GM19455 (cell line): ENCODE data around the gene BMP7.

Source experiments
- ATAC-seq: cut with Tn5 transposase; IDR thresholded peaks from one replicate; pipeline ENCODE4 v1.9.1; 2021; ENCODE audit not compliant: unreplicated experiment

The BMP7 gene

DNA sequence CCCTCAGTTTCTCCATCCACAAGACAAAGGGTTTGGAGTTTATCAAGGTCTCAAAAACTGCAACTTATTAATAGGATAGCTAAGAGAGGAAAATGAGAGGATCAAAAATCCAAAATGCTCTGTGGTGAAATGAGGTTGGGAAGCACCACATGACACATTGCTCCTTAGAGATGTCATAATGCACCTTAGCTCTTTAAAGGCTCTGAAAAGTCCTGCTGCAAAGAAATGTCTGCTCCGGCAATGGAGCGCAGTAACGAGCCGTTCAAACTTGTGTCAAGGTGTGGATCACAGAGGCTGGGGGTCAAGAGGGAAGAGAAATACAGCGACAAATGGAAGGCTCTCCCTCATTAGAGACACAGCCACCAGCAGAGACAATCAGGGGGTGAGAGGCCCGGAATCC lies 53.1 kb downstream of the BMP7 start:
- ATAC-seq: no peak

DNA sequence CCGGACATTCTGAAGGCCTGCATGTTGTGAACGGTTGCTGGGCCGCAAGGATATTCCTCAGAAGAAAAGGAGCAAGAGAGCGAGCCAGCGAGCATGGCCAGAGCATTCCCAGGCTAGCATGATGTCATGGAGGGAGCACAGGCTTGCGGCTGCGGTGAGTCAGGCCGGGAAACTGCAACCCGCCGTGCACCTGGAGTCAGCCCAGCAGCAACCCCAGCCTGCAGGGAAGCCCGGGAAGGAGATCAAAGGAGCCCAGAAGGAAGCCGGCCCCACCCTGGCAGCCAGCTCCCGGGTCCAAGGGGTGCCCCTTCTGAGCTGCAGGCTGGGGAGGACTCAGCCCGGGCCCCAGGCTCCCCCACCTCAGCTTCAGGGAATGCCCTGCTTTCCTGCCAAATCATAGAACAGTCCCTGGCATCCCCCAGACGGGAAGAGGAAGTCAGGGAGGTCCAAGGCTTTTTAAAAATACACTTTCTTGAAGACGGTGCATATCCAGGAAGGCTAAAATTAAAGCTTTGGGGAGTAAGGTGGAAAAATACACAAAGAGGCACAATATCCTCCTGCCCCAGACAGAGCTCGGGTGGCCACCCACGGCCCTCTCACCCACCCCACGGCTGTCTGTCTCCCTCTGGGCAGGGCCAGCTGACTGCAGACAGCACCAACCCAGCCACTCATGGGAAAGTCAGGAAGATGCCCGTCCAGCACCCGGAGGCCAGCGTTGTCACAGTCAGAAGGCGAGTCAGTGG lies 53.7 kb downstream of the BMP7 start:
- no peak for ATAC-seq

DNA sequence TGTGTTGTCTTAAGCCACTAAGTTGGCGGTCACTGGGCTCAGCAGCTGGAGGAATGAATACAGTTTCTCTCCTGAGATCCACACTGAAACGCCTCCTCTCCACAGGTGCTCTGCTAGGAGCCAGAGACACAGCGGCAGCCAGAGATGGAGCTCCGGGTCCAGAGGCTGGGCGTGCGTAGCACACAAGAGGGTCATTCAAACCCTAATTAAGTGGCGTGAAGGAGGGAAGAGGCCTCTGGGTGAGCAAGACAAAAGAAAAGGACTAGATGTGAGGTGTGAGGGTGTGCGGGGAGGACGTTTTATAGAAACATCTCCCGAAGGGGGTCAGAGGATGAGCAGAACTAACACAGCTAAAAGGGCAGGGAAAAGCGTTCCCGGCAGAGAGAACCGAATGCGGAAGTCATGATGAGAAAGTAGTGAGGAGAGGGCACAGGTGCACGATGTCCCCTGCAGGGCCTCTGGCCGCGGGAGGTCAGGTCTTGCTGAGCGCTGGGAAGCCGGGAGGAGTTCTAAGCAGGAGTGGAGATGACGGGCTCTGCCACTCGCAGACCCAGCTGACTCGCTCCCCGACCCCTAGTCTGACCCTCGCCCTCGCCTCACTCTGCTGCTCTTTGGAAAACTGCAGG lies 54.4 kb downstream of the BMP7 start:
- no peak for ATAC-seq

DNA sequence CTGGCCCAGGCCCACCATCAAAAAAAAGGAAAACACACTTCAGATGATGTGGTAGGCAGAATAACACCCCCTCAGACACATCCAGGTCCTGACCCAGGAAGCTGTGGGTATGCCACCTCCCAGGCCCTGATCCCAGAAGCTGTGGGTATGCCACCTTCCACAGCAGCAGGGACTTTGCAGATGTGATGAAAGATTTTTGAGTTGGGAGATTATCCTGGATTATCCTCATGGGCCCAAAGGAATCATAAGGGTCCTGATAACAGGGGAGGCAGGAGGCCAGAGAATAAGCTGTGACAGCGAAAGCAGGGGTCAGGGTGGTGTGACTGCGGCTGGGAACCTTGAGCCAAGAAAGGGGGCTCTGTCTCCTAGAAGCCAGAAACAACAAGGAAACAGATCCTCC lies 55.0 kb downstream of the BMP7 start:
- ATAC-seq: no peak

DNA sequence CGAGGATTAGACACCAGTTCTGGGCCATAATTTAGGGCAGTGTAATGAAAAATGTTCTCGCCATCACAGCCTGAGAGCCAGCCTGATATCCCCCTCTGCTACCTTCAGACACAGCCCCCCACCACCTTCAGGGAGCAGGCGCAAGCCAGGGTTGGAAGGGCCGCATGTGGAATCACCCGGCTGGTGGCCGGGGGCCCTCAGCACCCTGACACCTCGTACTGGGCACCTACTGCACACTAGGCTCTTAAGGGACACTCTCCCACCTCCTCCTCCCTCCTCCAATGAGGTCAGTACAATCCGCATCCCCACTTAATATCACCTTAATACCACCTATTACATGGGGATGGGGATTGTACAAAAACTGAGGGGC lies 55.5 kb downstream of the BMP7 start:
- ATAC-seq: no peak

DNA sequence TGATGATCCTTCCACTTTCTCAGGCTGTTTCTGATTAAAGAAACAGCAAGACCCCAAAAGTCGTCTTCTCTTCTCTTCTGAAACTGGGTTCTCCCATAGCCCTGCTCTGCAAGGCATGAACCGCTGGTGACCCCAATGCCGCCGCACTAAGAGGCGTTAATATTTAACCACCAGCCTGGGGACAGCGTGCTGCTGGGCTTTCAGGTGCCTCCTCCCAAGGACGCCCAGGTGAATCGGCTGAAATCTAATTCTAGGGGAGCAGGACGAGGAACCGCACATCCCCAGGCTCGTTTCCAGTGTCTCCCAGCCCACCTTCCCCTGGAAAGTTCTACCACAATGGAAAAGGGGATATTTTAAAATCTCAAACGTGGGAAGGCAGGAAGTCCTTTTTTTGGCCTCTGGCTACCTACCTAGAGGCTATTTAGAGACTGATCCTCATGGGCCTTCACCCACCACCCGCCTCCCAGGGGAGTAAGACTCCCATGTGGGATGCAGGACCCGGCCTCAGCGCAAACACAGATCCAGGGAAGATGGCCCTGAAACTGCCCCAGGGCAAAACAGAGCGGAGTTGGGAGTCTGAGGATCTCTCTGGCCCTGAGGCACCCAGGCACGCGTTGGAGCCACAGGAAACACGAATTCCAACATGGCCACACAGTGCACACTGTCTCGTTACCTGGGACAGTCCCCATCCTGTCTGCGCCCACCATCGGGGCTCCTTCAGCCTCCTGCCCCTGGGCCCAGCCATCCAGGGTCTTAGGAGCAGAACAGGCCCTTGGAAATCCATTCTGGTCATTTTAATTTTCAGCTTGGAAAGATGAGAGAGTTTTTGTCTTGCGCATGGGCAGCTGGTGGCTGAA lies 56.2 kb downstream of the BMP7 start:
- no peak for ATAC-seq

DNA sequence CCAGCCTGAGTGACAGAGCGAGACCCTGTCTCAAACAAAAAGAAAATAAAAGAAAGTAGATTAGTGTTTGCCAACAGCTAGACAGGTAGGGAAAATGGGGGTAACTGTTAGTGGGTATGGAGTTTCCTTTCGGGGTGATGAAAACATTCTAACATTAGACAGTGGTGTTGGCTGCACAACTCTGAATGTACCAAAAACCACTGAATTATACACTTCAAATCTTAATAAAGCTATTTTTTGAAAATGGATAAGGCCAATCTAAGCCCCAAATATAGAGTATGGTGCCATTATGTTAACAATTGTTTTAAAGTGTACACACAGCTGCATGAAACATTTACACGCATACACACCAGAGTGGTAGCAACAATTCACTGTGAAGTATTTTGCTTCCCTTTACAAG lies 57.0 kb downstream of the BMP7 start:
- no peak for ATAC-seq

DNA sequence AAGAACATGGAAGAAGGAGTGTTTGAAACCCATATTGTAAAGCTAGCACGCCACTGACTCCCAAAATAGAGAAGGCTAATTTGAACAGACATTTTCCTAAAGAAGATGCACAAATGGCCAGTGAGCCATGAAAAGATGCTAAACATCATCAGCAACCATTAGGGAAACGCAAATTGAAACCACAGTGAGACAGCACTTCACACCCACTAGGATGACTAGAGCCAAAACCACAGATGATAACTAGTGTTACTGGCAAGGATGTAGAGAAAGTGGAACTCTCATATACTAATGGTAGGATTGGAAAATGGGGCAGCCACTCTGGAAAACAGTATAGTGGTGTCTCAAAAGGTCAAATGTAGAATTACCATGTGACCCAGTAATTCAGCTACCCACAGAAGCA lies 58.2 kb downstream of the BMP7 start:
- no peak for ATAC-seq

DNA sequence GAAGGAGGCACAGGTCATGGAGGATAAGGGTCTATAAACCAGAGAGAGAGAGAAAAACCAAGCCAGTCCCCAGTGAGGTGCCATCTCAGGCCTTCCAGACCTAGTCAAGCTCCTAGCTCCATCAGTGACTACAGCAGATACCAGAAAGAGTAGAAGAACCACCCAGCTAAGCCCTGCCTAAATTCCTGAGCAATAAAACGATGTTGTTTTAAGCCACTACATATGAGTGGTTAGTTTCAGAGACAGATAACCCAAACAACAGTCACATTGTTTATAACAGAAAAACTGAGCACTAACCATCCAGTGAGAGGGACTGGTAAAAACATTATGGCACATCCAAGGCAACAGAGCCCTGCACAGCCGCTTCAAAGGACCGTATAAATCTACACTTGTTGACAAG lies 59.2 kb downstream of the BMP7 start:
- no peak for ATAC-seq

DNA sequence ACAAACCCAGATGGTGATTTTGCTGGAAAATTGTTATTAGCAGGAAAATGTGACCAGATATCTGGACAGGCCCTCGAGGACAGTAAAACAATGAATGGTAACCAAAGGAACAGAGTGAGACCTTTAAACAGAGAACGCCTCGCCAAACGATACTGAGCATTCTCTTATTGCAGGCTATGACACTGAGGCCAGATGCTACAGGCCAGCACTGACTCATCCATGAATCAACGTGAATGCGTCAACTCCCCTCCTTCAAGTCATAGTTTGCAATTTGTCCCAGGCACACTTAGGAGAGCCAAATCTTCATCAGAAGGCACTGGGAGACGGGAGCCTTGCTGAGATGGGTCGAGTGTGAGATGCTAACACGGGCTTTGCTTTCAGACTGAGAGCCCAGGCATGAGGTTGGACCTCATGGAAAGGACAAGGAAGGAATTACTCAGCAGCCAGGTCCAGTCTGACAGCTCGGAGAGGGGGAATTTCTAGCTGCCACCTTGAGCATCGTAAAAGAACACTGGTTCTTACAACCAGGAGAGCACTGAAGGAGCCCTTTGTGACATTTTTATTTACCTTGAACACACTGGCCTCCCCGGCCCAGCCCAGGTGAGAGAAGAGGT lies 60.7 kb downstream of the BMP7 start:
- no peak for ATAC-seq

DNA sequence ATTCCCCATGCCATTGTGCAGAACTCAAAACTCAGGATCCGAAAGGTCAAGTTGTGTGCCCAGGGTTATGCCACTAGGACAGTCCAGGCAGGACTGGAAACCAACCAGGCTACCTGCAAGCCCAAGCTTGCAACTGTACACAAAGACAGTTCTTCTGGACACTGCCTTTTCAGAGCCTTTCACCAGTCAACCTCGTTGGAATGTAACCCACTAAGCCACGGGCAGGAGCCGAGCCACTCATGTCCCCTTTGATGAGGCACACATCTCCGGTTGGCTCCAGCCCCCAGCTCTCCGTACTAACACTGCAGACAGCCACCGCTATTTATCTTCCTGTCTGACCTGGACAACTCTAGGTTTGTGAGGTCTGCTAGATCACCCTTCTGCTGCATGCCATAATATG lies 62.5 kb downstream of the BMP7 start:
- no peak for ATAC-seq

DNA sequence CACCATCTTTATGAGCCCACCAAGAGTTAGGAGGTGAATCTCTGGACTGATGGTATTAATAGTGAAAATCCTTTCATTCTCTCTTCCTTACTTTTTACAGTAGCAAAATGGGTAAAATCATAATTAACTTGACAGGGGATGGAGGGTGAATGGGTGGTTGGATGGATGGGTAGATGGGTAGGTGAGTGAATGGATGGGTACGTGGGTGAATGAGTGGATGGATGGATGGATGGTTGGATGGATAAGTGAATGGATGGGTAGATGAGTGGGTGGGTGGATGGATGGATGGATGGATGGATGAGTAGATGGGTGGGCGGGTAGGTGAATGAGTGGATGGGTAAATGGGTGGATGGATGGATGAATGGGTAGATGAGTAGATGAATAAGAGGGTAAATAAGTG lies 63.2 kb downstream of the BMP7 start:
- ATAC-seq: no peak

DNA sequence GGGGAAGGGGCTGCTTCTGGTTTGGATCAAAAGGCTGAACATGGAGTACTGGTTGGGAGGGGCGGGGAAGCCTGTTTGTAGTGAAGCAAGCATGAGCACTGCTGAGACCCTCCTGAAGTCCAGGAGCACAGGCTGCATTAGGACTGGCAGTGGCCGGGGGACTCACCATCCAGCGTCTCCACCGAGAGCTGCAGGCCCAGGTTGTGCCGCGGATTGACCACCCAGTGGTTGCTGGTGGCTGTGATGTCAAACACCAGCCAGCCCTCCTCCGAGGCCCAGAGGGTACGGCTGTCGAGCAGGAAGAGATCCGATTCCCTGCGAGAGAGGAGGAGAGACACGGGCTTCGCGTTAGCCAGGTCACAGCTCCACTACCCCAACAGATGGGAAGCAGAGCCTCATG lies 64.1 kb downstream of the BMP7 start:
- no peak for ATAC-seq

DNA sequence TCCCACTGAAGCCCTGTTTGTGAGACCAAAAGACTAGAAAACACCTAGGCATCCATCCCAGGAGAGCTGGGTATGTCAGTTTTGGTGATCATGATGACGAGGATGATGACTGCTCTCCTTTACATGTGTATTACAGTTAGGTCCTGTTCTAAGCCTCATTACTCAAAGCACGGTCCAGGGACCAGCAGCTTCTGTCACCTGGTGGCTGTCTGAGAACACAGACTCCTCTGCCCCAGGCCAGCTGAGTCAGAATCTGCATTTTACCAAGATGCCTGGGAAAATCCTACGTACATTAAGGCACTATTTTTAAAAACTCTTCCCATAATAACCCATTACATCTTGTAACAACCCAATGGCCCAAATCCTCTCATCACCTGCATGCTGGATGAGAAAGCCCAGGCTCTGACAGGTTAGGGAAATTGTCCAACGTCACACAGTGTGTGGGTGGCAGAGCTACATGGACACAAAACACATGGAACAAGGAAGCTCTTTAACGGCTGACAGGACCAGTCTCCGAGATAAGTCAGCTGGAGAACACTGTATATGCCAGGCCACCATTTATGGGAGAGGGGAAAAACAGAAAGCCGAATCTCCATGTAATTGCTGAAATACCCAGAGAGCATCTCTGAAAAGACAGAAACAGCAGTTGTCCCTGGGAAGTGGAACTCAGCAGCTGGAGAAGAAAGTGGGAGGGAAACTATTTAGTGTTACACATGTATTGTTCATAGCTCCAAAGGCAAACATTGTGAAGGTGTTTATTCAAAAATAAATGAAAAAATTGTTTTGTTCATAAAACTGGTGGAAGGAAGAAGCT lies 65.4 kb downstream of the BMP7 start:
- ATAC-seq: no peak

DNA sequence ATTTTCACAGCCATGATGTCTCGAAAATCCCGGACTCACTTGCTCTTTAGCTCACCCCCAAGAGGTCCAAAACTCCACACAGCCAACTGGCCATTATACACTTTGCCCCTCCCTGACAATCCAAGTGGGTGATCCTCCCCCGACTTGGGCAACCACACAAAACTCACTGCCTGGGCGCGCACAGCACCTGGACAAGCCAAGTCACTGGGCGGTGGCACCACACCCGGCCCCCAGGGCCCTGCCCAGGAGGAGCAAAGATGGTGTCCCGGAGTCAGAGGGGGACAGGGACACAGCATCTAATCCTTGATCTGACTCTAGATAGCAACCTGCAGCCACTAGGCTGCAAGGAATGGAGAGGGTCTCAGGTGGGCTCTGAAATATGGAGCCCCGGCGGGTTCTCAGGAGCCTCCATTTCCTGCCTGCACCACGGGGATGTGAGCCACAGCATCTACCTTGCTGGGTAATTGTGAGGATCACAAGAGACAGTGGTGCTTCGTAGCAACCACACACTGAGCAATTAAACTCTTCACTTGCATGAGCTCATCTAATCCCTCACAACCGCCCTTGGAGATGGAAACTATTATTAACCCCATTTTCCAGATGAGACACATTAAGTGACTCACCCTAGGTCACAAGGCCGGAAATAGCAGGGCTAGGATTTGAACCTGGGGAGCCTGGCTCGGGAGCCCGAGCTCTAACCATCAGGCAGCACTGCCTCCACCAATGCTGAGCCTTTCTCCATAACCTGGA lies 66.6 kb downstream of the BMP7 start:
- no peak for ATAC-seq

DNA sequence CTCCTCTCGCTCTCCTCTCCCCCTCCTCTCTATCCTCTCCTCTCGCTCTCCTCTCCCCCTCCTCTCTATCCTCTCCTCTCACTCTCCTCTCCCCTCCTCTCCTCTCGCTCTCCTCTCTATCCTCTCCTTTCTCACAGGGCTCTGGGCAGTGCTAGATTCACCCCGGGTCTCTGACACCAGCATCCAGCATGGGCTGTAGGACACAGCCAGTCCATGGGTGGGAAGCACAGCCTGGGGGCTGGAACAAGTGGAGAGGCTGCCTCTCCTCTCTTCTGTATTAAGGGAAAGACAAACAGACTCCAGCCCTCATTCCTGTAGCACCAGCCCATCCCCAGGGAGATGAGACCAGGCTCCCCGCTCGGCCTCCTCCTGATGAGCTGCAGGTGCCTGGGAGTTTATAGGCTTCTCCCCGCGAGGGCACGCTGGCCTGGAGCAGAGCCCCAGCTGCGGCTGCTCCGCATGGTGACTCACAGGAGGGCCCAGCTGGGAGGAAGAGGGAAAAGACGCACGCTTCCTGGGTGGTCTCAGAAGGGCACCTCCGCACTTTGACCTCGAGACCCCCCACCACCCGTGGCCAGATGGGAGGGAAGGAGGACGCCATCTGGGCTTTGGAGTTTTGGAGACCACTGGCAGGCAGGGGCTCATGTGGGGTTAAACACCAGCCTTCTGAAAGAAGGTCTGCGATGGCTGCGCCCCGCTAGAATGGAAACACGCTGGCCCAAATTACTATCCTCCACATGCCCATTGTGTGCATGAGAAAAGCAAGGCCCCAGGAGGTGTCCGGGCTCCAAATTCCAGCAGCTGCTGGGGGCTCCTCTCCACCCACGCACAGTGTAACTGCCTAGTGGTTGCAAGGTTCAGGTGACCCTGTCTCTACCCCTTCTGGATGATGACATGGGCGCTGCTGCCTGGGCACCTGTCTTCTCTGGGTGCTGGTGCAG lies 68.0 kb downstream of the BMP7 start:
- ATAC-seq: no peak

DNA sequence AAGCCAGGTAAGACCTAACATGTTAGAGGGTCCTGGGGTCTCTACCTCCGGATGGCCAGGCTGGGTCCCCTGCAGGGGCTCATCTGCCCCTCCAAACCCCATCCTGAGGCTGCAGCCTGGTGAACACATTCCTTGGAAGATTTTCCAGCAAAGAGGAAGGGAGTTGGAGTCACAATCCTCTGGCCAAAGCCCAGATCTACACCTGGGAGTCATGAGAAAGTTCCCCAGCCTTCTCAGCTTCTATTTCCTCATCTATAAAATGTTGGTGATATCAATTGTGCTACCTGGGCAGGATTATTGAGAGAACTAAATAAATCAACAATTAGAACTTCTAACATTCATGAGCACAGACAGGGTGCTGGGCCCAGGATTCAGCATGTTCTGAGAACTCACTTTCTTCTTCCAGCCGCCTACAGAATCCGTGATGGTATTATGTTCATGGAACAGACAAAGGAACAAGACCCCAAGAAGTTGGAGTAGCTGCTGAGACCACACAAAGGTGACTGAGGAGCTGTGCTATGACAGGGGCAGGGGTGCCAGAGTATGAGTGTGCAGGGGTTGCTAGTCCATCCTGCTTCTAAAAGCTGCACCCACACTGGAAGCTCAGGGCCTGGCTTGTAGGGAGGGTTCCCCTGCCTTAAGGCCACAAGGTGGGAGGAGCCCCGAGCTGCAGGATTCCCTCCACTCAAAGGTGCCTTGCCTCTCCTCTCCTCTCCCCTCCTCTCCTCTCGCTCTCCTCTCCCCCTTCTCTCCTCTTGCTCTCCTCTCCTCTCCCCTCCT lies 68.9 kb downstream of the BMP7 start:
- ATAC-seq: no peak

DNA sequence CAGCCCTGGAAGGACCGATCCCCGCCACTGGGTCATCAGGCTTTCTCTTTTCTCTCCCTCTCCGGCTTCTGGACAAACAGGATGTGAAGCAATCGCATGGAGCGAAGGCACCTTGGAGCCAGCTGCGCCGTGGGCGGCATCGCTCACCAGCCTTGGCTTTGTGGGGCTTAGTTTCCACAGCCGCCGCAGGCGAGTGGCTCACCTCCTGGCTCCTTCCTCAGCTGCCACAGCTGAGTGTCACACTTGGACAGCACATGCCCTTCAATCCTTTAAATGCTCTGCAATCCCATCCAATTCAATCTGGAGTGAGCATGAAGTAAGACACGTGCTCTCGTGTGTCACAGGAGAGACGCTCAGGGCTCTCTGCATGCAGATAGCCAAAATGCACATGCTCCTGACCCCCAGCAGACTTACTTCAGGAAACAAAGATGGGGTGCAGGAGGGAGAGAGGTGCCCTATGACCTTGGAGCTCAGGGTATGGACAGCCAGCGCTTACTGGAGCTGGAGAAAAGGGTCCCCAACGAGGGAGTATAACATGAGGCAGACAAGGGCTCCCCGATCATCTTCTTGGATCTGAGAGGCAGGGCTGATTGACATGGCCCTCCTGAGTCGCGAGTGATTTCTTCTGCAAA lies 70.9 kb downstream of the BMP7 start:
- no peak for ATAC-seq
